Gastroesophageal sphincter (tissue), 4 donors: ENCODE data around the gene BMERB1. TPM values are rescaled to one million over a fixed set of nuclear protein-coding genes. Genes with fewer than 3 reads are reported as not detected.
A peak's percentile ranks its signal among the peaks of the same experiment; 100 is the strongest.

Source experiments
- ATAC-seq: fragments of 150-250 bp; one replicate; pipeline ENCODE4 v1.9.1; 2016; ENCODE audit warnings: mild to moderate bottlenecking, moderate library complexity
- H3K27ac ChIP-seq, 4 donors: fragments of 200-600 bp; sonication (generic) in 3 of 4; 1 replicate in 3 of 4; 2 replicates in 1 of 4; pipeline ENCODE4 v1.5.1; 2016 to 2019
- H3K27me3 ChIP-seq: fragments of 200-600 bp; sonication (generic); one replicate; pipeline ENCODE4 v1.5.1; 2019
- H3K36me3 ChIP-seq, 2 donors: fragments of 200-600 bp; sonication (generic); one replicate each; pipeline ENCODE4 v1.5.1; 2019; ENCODE audit warnings: control low read depth in 1 of 2
- H3K4me1 ChIP-seq, 3 donors: fragments of 200-600 bp; sonication (generic); 1 replicate in 2 of 3; 2 replicates in 1 of 3; pipeline ENCODE4 v1.5.1; 2016 to 2019; ENCODE audit warnings: control low read depth in 2 of 3
- H3K4me3 ChIP-seq, 2 donors: fragments of 200-600 bp; sonication (generic); one replicate each; pipeline ENCODE4 v1.5.1; 2019; ENCODE audit warnings: mild to moderate bottlenecking in 1 of 2, moderate library complexity in 1 of 2
- H3K9me3 ChIP-seq, 3 donors: fragments of 200-600 bp; sonication (generic); one replicate each; pipeline ENCODE4 v1.5.1; 2017 to 2019; ENCODE audit warnings: control low read depth in 2 of 3
- EP300 ChIP-seq: sonication (generic); formaldehyde crosslinking; IDR thresholded peaks from one replicate; pipeline ENCODE4 v1.6.1; 2017; ENCODE audit warnings: antibody characterized with exemption, mild to moderate bottlenecking
- POLR2A ChIP-seq, 2 donors: fragments of 450-650 bp; IDR thresholded peaks; one replicate each; pipeline ENCODE4 v1.6.1; 2017; ENCODE audit warnings: antibody characterized with exemption in 2 of 2, mild to moderate bottlenecking in 2 of 2, moderate library complexity in 1 of 2
- POLR2AphosphoS5 ChIP-seq: sonication (generic); formaldehyde crosslinking; IDR thresholded peaks from one replicate; pipeline ENCODE4 v1.6.1; 2017; ENCODE audit warnings: antibody characterized with exemption
- WGBS, 2 donors: methylation state at CpG; one replicate each; pipeline ENCODE4 v1.1.5; 2018; ENCODE audit warnings: low coverage in 1 of 2; 5-methylcytosine and 5-hydroxymethylcytosine counted together
- total RNA-seq, 4 donors: library from RNA; depleted of rRNA; stranded (reverse); fragments of >200 nt; gene quantifications; one replicate each; pipeline ENCODE4 v1.1.0, GENCODE V29; 2016
- TF ChIP-seq, protein P1 (sequence below), 4 experiments: fragments of 200-600 bp in 2 of 4; fragments of 450-650 bp in 2 of 4; sonication (generic) in 1 of 4; IDR thresholded peaks; one replicate each; pipeline ENCODE4 v1.5.1; 2017 to 2019; ENCODE audit warnings: antibody characterized with exemption in 4 of 4, mild to moderate bottlenecking in 2 of 4, moderate library complexity in 2 of 4

Gene BMERB1
- total RNA-seq, 4 donors from 2014 or later, result 84.5 to 135 (median 101) TPM

DNA sequence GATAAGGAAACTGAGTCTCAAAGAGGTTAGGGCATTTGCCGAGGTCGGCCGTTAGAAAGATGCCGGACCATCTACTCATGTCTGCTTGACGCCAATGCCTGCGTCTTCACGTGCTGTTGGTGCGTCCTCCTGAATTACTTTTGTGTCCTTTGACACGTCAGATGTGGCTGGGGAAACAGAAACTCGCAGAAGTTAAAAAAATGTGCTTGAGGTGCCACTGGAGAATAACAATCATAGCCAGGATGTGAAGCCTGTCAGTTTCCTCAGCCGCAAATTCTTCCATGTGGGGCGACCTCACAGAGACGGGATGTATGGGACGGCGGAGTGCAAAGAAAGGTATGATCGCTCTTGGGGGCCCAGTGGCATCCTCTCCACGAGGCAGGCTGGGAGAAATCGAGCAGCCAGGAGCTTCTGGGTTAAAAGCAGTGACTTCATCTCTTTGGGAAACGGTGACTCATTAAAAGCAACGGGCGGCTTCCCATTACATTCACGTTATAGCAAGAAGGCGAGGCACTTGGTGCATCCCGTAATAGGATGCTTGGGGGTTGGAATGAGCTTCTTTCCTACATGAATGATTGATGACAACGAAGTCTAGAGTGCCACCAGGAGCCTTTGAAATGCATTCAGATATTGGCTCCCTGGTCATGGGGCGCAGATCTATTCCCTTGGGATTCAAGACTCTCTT is 67.8 kb downstream of the BMERB1 start:
- H3K4me3 ChIP-seq, result no peak overlapping the region
- H3K27me3 ChIP-seq, result no peaks in the 10 kb centered on the region
- no peaks in the 10 kb centered on the region for H3K9me3 ChIP-seq
- WGBS, 2 donors, result 56 to 62% methylated on average over 12 to 21 of the region's 26 CpGs
- TF ChIP-seq, protein P1, sequence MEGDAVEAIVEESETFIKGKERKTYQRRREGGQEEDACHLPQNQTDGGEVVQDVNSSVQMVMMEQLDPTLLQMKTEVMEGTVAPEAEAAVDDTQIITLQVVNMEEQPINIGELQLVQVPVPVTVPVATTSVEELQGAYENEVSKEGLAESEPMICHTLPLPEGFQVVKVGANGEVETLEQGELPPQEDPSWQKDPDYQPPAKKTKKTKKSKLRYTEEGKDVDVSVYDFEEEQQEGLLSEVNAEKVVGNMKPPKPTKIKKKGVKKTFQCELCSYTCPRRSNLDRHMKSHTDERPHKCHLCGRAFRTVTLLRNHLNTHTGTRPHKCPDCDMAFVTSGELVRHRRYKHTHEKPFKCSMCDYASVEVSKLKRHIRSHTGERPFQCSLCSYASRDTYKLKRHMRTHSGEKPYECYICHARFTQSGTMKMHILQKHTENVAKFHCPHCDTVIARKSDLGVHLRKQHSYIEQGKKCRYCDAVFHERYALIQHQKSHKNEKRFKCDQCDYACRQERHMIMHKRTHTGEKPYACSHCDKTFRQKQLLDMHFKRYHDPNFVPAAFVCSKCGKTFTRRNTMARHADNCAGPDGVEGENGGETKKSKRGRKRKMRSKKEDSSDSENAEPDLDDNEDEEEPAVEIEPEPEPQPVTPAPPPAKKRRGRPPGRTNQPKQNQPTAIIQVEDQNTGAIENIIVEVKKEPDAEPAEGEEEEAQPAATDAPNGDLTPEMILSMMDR (IDR thresholded peaks at IDR 0.05), result no peak
- no peak for TF ChIP-seq POLR2A (IDR thresholded peaks at IDR 0.05)
- peak; percentile 34 for TF ChIP-seq POLR2AphosphoS5
- no peak for TF ChIP-seq EP300
- ATAC-seq, result peak; percentile 49
- H3K36me3 ChIP-seq, result no peaks in the 10 kb centered on the region
- peaks cover 0 to 32% (median 6%) of the 10 kb centered on the region in 3 donors for H3K4me1 ChIP-seq
- no peak overlapping the region for H3K27ac ChIP-seq

DNA sequence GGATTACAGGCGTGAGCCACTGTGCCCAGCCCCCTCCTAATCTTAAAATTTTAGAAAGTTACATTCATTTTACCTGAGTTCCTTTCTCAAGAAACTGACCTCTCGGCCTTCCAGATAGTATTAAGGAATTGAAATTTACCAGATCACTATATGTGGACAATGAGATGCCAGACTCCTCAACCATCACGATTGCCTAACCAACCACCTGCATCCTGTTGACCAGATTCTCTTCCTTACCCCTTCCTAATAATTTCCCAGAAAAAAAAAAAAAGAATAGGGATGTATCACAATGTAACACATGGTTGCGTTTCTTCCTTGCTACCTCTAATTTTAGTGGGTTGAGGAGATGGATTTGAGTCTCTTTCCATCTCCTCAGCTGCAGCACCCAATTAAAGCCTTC is 72.1 kb downstream of the BMERB1 start:
- Histone ChIP-seq H3K4me3 (no peak overlapping the region), H3K27ac (peak overlapping the region in 1 of 4 donors; percentile 53), H3K27me3 (no peaks in the 10 kb centered on the region), H3K4me1 (peaks cover 0 to 33% (median 15%) of the 10 kb centered on the region in 3 donors), H3K9me3 (no peaks in the 10 kb centered on the region), H3K36me3 (no peaks in the 10 kb centered on the region)
- WGBS, 2 donors, result 71 to 87% methylated on average over 2 to 4 of the region's 4 CpGs
- ATAC-seq, result no peak
- TF ChIP-seq, protein P1 (IDR thresholded peaks at IDR 0.05), result no peak
- no peak for TF ChIP-seq POLR2A (IDR thresholded peaks at IDR 0.05)
- no peak for TF ChIP-seq POLR2AphosphoS5
- no peak for TF ChIP-seq EP300

DNA sequence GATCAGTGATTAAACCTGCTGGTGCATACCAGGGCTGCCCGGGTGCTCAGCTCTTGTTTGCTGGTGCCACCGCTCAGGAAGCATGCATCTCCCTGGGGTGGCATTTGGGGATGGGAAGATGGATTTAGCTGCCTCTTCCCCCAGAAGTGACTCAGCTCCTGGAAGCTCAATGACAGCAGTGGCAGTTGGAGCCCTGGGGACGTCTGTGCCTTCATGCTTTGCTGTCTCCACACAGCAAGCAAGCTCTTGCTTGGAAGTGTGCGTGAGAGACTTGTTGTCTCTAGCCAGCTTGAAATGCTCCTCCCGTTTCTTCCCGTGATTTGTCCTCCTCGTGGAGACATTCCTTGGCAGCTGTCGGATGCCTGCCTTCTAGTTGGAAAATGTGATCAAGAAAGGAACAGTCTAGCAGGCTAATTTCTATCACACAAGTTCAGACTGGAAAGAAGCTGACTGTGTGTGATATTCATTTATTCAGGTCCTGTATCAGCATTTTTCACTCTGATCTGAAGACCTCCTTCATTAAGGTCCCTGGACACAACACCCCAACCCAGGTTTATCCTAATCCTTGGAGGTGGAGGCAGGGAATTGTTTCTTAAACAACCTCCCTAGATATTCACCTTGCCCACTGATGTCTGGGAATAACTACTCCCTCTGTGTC is 73.0 kb downstream of the BMERB1 start:
- Histone ChIP-seq H3K4me1 (peaks cover 0 to 32% (median 15%) of the 10 kb centered on the region in 3 donors), H3K27ac (peak overlapping the region in 3 of 4 donors; percentile 28 to 53 (median 41)), H3K4me3 (no peak overlapping the region), H3K9me3 (no peaks in the 10 kb centered on the region), H3K27me3 (no peaks in the 10 kb centered on the region), H3K36me3 (no peaks in the 10 kb centered on the region)
- peak; percentile 71 for ATAC-seq
- TF ChIP-seq POLR2AphosphoS5 (no peak), POLR2A (IDR thresholded peaks at IDR 0.05) (no peak)
- WGBS, 2 donors, result 56% methylated on average over 2 of the region's 8 CpGs; no CpG with 5 or more reads in 1 of the 2 donors

DNA sequence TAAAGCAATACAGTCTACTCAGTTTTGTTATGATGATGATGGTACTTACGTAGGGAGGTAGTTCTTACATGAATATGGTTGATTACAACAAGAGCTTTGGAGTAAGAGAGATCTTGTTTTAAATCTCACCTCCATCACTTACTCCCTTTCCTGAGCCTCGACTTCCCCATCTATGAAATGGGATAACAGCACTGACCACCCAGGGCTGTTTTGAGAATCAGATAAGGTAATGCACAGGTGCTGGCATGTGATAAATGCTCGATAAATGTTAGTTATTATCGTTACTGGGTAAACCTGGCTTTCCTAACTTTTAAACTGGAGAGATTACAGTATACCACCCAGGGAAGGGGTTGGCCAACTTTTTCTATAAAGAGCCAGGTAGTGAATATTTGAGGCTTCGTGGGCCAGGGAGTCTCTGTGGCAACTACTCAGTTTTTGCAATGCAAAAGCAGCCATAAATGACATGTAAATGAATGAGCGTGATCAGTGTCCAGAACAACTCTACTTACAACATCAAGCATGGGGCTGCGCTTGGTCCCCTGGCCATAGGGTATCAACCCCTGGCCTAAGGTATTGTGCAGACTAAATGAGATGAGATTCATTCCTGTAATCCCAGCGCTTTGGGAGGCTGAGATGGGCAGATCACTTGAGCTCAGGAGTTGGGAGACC is 73.7 kb downstream of the BMERB1 start:
- H3K36me3 ChIP-seq, result no peaks in the 10 kb centered on the region

More for the DNA sequence above, 73.7 kb downstream of the BMERB1 start:
- TF ChIP-seq POLR2A (IDR thresholded peaks at IDR 0.05), result no peak
- no peak for TF ChIP-seq POLR2AphosphoS5
- no peak for TF ChIP-seq EP300
- TF ChIP-seq, protein P1 (IDR thresholded peaks at IDR 0.05), result no peak
- peak overlapping the region in 3 of 4 donors; percentile 28 to 53 (median 41) for H3K27ac ChIP-seq
- no peaks in the 10 kb centered on the region for H3K9me3 ChIP-seq
- peaks cover 0 to 28% (median 15%) of the 10 kb centered on the region in 3 donors for H3K4me1 ChIP-seq
- H3K4me3 ChIP-seq, result no peak overlapping the region
- H3K27me3 ChIP-seq, result no peaks in the 10 kb centered on the region
- ATAC-seq, result no peak
- 92 to 100% methylated on average over 3 to 8 of the region's 8 CpGs for WGBS, 2 donors
